ENCODE data around the gene NTN1. TPM values are rescaled to one million over a fixed set of nuclear protein-coding genes. Genes with fewer than 3 reads are reported as not detected.

Gene NTN1
- total and polyA plus RNA-seq, 2 of the 4 experiments (the other 2 are of a cell fraction), result under 0.01 to 0.07 TPM

- TF ChIP-seq POLR2A (IDR thresholded peaks at IDR 0.05; ENCODE audit: low read depth, low read length), result no peak
- no peak for TF ChIP-seq CEBPB (IDR thresholded peaks at IDR 0.05; ENCODE audit: low read depth, low read length)
- TF ChIP-seq ELK1 (IDR thresholded peaks at IDR 0.05; ENCODE audit: borderline replicate concordance, low read depth, low read length), result no peak
- no peak for TF ChIP-seq BHLHE40 (IDR thresholded peaks at IDR 0.05; ENCODE audit: low read depth, low read length)
- TF ChIP-seq CTCF (conservative IDR thresholded peaks at IDR 0.05; ENCODE audit: low read depth, low read length), result no peak
- no peak for TF ChIP-seq RCOR1 (IDR thresholded peaks at IDR 0.05; ENCODE audit: insufficient replicate concordance, low read length)
- TF ChIP-seq NFE2L2 (IDR thresholded peaks at IDR 0.05; ENCODE audit: low read depth, low read length), result no peak
- TF ChIP-seq USF2 (IDR thresholded peaks at IDR 0.05; ENCODE audit: low read depth, low read length), result no peak
- TF ChIP-seq FOS (IDR thresholded peaks at IDR 0.05; ENCODE audit: low read depth, low read length), result no peak
- no peak for TF ChIP-seq CHD1 (IDR thresholded peaks at IDR 0.05; ENCODE audit: low read depth, low read length)
- no peak for TF ChIP-seq RFX5 (IDR thresholded peaks at IDR 0.05; ENCODE audit: low read depth, low read length)
- no peak for TF ChIP-seq MXI1 (IDR thresholded peaks at IDR 0.05; ENCODE audit: borderline replicate concordance, low read depth, low read length)
- TF ChIP-seq MAFK (IDR thresholded peaks at IDR 0.05; ENCODE audit: low read depth, low read length), result no peak
- TF ChIP-seq SMC3 (IDR thresholded peaks at IDR 0.05; ENCODE audit: low read depth, low read length), result no peak
- no peak for TF ChIP-seq MAZ (IDR thresholded peaks at IDR 0.05; ENCODE audit: borderline replicate concordance, low read depth, low read length)
- no peak for TF ChIP-seq RAD21 (IDR thresholded peaks at IDR 0.05; ENCODE audit: low read length)
- Histone ChIP-seq H2AFZ (replicated peaks; ENCODE audit: low read length, poor library complexity) (no peak overlapping the region), H2AK5ac (ENCODE audit: low read depth, low read length) (no peak overlapping the region), H4K8ac (ENCODE audit: low read depth in 2 of 2, low read length in 2 of 2) (no peak overlapping the region), H3K4me2 (ENCODE audit: low read depth, low read length) (no peak overlapping the region), H4K5ac (ENCODE audit: low read depth, low read length) (no peak overlapping the region), H2BK120ac (ENCODE audit: low read depth, low read length) (no peak overlapping the region), H3K79me1 (ENCODE audit: low read depth in 1 of 2, low read length in 2 of 2) (no peaks in the 10 kb centered on the region), H2BK15ac (ENCODE audit: low read depth, low read length) (no peak overlapping the region), H3K36me3 (ENCODE audit: control insufficient read depth, insufficient read depth, low read length) (no peaks in the 10 kb centered on the region), H3K4me3 (ENCODE audit: insufficient read depth, low read depth, low read length) (no peak overlapping the region), H4K91ac (ENCODE audit: insufficient read depth, low read depth, low read length) (no peak overlapping the region), H3K27ac (ENCODE audit: insufficient read depth, low read length) (no peak overlapping the region), H3K18ac (ENCODE audit: low read depth, low read length) (no peak overlapping the region), H3K4ac (ENCODE audit: low read depth, low read length) (no peak overlapping the region), H2AK9ac (replicated peaks; ENCODE audit: low read depth, low read length, poor library complexity) (no peak overlapping the region), H3K23ac (ENCODE audit: low read depth, low read length) (no peak overlapping the region), H3K14ac (replicated peaks; ENCODE audit: low read depth, low read length) (no peak overlapping the region), H3K9ac (ENCODE audit: low read depth, low read length) (no peak overlapping the region), H3K9me3 (ENCODE audit: control insufficient read depth, insufficient read depth, low read length) (peaks cover 21% of the 10 kb centered on the region), H4K20me1 (ENCODE audit: insufficient read depth, low read length) (no peaks in the 10 kb centered on the region), H3K9me1 (ENCODE audit: insufficient read depth, low read length) (no peaks in the 10 kb centered on the region), H2BK20ac (ENCODE audit: low read depth, low read length) (no peak overlapping the region), H3K27me3 (ENCODE audit: control insufficient read depth, insufficient read depth, low read length) (no peaks in the 10 kb centered on the region), H3K4me1 (ENCODE audit: control insufficient read depth, insufficient read depth, low read length) (no peaks in the 10 kb centered on the region), H3K56ac (ENCODE audit: extremely low read depth, insufficient read depth, low read length) (no peak overlapping the region), H2BK5ac (ENCODE audit: low read depth, low read length, poor library complexity, severe bottlenecking) (no peak overlapping the region)
- CTCF ChIA-PET, result no interaction called here
- BruUV-seq (replicated peaks), result no TSS peak
- dilution Hi-C loops (cut with HindIII; ENCODE audit: low sequenced_read_pairs, unreplicated experiment), result no loop called here
- in situ Hi-C loops (cut with MboI; ENCODE audit: low sequenced_read_pairs), result no loop called here
- POLR2A ChIA-PET (ENCODE audit: unreplicated experiment), result no interaction called here
- intact Hi-C loops (cut with micrococcal nuclease), result no loop called here
- no CpG with 5 or more reads among the region's 16 CpGs for WGBS, 2 experiments (ENCODE audit: extremely low coverage in 2 of 2, insufficient read length in 1 of 2)
- ATAC-seq (ENCODE audit: low read depth) (no peak), DNase-seq (no peak)
These were observed 52.8 kb downstream of the NTN1 start for GRCh38 chr17:9074131-9074530.
